Kidney tubule cell (primary cell): Measurements from ENCODE around the gene EEF2KMT.
"Not testable (repeated sequence)": the region's sequence is repeated elsewhere in the genome, so short reads cannot be mapped to it uniquely, and the experiment has no call there.

Source experiments
- DNase-seq: peaks from one replicate; pipeline ENCODE4 v3.0.0-alpha.2; 2018; ENCODE audit warnings: low spot score

Gene EEF2KMT

DNA sequence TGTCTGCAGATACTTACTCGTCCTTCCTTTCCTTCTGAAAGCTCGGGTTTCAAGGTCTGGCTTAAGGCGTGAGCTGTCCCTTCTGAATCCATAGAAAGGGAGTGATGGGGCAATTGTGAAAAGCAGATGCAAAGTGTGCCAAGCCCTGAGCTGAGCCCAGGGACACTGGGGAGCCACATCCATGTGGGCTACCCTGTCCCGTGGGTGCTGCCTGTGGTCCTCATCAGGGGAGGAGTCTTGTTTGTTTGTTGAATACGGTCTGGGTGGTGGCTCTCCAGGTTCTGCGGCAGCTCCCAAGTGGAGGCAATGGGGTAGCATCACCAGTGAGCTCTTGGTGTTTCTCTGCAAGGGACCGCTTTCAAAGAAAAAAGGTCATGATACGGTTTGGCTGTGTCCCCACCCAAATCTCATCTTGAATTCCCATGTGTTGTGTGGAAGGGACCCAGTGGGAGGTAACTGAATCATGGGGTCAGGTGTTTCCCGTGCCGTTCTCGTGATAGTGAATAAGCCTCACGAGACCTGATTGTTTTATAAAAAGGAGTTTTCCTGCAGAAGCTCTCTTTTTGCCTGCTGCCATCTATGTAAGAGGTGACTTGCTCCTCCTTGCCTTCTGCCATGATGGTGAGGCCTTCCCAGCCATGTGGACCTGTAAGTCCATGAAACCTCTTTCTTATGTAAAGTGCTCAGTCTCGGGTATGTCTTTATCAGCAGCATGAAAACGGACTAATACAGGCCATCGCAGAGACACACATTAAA lies 27.0 kb downstream of the EEF2KMT start:
- no peak for DNase-seq

DNA sequence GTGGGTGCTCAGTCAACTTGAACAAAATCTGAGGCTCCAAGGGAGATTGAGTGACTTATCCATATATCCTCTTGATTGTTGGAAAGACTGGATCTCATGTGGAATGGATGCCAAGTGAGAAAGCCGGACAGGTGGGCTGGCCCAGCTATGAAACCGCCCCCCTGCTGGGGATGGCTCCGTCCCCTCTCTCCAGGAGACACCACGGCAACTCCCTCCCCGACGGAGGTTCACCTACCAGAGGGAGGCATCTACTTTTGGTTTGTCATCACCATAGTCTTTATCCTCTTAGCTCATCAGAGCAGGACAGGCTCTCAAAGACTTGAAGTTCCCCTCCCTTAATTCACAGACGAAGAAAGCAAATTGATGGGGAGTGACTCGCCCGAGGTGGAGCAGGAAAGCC lies 27.7 kb downstream of the EEF2KMT start:
- no peak for DNase-seq

DNA sequence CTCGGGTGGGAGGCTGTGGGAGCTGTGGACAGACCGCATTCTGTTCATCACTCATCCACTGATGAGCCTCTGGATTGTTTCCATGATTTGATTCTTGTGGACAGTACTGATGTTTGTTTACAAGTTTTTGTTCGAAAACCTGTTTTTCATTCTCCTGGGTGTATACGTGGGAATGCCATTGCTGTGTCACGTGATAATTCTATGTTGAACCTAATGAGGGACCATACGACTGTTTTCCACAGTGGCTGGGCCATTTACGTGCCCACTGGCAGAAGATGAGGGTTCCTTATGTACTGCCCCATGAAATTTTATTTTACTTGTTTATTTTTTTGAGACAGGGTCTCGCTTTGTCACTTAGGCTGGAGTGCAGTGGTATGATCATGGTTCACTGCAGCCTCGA lies 28.5 kb downstream of the EEF2KMT start:
- DNase-seq: no peak

DNA sequence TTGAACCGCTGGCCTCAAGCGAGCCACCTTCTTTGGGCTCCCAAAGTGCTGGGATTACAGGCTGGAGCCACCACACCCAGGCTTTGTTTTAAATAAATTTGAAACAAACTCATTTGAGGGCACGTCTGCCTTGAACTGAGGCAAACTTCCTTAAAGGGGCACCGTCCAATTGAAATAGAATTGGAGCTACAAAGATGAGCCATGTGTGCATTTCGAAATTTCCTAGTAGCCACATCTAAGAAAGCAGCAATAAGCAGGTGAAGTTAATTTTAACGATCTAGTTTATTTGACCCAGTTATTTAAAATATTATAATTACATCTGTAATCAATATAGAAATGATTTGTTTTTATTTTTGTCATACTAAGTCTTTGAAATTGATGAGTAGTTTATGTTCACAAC lies 31.1 kb downstream of the EEF2KMT start:
- DNase-seq: no peak

DNA sequence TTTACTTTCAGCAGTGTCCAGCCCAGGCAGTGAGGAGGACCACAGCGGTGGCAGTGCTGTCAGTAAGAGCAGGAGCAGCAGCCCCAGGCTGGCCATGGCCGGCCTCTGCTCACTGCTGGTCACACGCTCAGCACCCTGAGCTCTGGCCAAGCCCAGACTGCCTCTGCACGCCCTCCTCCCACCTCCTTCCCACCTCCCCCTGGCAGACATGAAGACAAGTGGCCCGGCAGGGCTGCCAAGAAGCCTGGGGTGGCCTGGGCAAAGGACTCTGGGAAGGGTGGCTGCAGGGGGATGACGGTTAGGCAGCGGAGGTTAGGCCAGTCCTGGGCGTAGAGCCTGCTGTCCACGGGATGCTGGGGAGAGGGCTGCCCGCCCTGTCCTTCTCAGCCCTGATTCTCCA lies 31.8 kb downstream of the EEF2KMT start, which contains the start of gene C16orf89:
TSS of gene C16orf89 (minus strand) at position 144 of the 400 bp plus-strand sequence. CDS start at position 96, 48 bp downstream.
- no peak for DNase-seq

DNA sequence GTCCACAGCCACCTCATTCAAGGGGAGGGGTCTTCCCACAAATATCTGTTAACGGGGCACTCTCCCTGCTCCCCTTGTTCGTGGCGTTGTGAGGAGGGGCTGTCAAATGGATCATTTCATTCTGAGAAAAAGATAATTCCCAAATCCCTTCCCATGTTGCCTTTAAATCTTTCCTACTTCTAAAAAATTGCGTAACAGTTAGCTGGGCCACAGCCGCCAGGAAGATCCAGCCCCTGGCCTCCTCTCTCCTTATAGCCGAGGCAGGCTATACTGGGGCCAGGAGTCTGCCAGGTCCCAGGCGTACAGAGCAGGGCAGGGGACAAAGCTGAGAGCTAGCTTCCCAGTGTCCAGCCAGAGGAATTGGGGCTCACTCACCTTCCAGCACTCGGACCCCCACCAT lies 32.3 kb downstream of the EEF2KMT start:
- DNase-seq: no peak

DNA sequence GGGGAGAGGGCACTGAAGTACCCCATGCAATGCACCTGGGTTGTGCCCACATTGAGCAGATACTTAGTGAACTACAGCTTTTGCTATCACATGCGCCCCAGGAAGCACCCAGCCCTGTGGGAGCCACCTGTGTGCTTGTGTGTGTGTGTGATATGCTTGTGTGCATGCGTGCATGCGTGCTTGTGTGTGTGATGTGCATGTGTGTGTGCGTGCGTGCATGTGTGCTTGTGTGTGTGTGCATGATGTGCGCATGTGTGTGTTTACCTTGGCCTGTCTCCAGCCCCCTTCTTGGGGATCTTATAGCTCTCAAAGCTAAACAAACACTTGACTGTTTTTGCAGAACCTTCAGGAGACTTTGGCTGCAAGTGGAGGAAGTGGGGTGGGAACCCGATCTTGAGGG lies 32.7 kb downstream of the EEF2KMT start:
- DNase-seq: no peak

DNA sequence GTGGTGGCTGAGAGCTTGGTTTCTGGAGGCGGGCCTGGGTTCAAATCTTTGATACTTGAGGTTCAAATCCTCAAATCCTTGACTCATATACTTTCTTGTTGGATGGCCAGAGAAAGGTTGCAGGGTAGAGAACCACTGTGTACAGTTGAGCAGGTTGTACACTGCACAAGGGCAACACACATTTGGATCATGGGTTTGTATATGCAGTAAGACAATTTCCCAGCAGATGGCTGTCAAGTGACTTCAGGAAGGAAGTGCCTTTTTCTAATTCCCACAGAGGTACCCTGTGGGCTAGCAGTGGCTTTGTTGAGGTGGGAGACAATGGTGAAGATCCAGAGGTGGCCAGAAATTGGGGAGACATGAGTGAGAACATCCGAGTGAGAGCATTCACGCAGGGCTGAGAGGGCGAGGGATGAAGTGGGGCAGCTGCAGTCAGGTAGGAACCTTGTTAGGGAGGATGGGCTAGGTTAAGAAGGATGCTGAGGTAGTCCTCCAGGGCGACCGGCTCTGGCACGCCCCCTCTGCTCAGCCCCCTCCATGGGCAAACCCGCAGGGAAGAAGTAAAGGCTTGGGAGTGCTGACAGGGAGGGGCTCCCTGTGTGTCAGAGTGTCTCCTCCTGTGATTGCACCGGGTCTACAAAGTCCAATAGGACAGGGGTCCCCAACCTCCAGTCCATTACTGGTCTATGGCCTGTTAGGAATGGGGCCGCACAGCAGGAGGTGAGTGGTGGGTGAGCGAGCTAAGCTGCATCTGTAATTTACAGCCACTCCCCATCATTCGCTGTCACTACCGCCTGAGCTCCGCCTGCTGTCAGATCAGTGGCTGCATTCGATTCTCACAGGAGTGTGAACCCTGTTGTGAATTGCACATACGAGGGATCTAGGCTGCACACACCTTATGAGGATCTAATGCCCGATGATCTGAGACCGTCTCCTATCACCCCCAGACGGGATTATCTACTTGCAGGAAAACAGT lies 34.5 kb downstream of the EEF2KMT start:
- no peak for DNase-seq

DNA sequence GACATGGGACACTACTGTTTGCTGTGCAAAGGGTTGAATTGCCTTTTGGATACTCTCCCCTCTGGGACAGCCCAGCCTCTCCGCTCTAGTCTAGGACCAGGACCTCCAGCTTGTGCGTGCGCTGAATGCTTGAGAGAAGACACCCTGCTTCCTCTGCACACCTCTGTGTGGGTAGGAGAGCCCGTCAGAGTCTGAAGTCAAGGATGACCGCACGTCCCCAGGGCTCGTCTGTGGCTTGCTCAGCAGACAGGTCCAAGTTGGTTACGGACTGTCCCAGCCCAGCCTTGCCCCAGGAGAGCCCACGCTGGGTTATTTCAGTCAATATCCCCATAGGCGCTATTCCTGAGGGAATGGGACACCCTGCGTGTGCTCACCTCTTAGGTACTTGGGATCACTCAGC lies 35.5 kb downstream of the EEF2KMT start:
- DNase-seq: no peak

DNA sequence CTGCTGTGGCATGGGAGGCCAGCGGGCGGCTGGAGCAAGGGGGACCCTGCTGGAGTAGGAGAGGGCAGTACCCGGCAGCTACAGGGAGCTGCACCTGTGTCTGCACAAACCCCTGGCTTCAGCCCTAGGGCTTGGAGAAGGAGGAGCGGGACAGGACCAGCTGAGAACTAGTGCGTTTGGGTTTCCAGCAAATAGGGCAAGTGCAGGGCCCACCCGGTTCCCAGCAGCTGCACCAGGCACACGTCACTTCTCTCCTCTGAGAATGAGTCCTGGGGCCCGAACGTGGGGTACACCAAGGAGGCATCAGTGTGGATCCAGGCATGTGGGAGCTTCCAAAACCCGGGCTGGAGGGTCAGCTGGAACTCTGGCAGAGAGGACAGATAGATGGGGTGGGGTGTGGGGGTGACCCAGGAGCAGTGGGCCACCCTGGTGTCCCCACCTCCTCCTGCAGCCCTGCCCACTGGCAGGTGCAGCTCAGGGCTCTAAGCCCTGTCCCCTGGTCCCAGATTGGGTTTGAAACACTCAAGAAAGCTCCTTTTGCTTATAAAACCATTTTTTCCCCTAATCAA lies 37.4 kb downstream of the EEF2KMT start:
- DNase-seq: no peak

DNA sequence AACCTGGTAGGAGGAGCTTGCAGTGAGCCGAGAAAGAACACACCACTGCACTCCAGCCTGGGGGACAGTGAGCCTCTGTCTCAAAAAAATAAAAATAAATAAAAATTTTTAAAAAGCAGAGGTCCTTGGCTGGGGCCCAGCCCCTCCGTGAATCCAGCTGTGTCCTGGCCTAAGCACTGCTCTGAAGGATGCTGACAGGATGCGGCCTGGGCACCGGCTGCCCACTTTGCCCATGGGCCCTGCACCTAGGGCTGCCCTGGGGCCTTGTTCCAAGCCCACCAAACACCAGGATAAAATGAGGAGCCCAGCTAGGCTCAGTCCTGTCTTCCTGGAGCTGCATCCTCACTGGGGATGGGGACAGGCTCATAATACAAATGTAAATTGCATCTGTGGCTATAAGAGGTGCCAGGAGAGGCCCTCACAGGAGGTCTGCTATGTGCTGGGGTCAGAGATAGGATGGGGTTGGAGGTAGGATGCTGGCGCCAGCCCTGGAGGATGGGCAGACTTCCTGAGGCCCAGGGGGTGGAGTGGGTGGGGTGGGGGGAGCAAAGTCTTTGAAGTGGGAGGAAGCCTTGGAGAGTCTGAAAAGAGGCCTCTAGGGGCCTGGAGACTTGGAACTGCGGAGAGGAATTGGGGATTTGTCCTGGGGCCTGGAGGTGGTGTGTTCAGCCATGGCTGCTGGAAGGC lies 38.1 kb downstream of the EEF2KMT start:
- no peak for DNase-seq

DNA sequence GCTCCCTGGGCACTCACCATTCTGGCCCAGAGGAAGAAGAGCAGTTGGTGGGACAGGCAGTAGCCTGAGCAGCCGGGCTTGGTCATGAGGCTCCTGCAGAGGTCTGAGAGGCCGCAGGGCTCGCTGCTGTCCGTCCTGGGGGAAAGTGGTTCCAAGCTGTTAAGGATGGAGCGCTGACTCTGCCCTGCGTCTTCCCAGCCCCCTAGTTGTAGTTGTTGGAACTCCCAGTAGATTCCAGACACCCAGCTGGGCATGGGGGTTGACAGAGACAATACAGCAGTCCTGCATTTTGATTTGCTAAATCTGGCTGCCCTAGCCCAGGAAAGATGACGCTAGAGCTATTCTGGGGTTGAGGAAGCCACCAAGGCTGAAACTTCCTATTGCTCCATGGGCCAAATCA lies 39.1 kb downstream of the EEF2KMT start:
- no peak for DNase-seq

DNA sequence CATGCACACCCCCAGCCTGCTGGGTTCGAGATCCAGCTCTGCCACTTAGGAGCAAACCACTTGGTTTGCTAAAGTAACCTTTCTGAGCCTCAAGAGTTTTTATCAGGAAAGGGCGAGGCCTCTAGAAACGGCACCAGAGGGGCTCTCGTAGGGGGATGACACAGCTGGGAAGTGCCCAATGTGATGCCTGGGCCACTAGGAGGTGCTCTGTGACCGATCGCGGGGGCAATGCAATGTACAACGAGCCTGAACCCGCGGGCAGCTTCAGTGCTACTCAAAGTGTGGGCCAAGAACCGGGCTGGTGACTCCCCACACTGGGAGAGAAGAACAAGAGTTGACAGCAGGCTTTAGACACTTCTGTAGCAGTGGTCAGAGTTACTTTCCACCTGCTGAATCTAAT lies 41.2 kb downstream of the EEF2KMT start:
- no peak for DNase-seq

DNA sequence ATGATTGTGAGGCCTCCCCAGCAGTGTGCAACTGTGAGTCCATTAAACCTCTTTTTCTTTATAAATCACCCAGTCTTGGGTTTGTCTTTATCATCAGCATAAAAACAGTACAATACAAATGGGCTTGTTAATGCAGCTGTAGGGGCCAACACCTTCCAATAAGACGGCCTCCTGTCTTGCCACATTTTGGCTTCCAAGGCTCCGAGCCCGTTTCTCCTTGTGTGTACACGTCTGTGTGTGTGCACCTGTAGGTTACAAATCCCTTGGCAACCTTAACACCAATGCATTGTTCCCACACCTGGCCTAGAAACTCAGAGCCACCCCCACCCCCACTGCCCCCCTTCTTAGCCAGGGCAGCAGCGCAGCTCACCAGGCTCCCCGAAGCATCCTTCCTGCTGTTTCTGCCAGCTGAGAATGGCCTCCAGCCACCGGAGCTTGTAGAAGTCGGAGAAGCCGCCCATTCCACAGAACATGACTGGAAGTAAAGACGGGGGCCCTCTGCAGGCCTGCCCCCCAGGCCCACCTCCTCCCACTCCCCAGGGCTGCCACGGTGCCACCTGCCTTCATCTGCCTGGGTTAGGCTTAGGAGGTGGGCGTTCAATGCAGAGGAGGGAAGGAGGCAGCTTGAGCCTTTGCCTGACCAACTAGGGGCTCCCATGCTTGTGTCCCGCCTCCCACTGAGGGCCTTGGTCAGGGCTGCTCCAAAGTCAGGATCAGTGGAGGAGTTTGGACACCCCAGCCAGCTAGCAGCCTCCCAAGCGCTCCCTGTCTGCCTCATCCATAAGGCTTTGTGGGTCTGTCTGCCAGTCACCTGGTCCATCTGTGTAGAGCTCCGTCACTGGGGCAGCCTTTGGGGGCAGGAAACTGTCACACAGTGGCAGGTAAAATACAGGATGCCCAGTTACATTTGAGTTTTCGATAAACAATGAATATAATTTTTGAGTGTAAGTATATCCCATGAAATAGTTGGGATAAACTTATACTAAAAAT lies 42.4 kb downstream of the EEF2KMT start:
- no peak for DNase-seq

DNA sequence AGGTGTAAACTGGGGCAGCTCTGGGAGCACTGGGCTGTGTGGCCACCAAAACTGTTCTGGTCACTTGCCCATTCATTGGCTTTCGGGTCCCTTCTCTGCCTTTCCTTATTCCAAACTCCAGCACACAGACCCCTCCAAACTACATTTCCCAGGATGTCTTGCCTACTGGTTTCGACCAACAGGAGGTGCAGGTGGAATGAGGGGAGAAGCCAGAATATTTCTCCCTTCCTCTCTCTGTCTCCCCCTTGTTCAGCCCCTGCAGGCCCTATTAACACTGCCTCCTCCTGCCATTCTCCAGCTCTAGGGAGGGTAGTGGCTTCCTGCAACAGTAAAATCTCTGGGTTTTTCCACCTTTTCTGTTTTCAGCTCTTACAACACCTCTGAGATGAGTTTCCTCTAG lies 50.7 kb downstream of the EEF2KMT start:
- no peak for DNase-seq

DNA sequence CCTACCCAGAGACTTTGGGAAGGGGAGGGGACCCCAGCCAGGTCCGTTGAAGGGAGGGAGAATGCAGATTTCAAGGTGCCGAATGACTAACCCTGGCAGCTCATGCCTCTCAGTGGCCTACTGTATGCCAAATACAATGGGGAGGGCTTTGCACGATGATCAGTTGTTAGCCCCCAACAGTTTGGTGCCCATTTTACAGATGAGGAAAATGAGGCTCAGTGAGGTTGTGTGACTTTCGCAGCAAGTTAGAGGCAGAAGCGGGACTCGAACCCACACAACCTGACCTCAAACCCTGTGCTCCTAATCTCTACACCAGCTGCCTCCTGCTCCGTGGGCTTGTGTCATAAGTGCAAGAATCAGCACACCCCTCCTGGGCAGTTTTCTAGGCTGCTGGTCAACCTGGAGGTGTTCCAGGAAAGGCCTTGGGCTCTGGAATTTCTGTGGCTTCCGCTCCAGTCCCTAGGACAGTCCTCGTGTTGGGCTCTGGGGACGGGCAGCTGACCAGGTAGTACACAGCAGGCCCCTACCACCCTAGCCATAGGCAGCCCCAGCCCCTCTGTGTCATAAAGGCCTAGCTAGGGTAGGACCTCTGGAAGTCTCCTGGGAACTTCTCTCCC lies 52.0 kb downstream of the EEF2KMT start:
- DNase-seq: no peak

DNA sequence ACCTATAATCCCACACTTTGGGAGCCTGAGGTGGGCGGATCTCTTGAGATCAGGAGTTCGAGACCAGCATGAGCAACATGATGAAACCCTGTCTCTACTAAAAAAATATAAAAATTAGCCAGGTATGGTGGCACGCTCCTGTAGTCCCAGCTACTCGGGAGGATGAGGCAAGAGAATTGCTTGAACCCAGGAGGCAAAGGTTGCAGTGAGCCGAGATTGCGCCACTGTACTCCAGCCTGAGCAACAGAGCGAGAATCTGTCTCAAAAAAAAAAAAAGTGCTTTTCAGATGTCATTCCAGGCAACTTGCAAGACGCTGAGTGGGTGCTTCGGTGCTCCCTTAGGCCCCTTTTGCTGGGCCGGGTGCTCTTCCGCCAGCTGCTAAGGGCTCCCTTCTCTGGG lies 53.0 kb downstream of the EEF2KMT start:
- DNase-seq: not testable (repeated sequence)

DNA sequence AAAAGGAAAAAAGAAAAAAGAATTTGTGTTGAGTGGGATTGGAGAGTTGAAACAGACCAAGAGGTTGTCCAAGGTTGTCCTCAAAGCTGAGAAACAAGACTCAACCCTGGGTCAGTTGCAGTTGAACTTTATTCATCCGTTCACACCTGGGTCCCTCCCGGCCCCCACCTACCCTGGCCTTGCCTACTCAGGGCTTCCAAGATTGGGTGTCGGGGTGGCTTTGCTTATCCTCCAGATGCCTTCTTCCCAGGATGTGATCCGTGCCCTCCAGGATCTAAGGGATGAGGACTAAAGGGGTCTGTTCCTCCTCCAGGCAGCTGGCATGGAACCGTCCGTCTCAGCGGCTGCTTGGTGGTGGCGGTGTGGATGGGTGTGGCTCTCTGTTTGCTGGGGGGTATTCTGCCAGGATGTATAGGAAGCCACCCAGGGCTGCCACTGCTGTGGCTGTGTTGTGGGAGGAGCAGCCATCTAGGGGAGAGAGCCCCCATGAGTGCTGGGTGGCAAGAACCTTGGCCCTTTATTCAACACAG lies 53.5 kb downstream of the EEF2KMT start:
- DNase-seq: no peak

DNA sequence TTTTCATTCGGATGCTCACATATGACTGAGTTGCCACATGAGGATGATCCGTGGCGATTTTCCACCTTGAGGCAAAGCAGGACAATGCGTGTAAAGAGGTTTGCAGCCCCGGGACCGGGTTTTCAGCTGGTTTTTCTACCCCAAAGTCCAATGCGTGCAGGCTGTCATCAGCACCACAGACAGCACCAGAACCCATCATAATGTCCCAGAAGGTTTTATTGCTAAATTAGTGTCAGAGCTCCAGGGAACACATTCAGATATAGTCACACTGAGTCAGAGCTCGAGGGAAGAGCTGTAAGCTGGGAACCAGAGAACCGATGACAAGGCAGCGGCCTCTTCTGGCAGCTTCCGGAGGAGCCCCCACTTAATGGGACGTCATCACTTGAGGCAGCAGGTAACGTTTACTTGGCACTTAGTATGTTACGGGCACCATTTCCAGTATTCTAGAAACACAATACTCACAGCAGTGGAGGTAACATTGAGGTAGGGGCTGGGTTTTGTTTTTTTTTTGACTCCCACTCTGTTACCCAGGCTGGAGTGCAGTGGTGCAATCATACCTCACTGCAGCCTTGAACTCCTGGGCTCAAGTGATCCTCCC lies 54.9 kb downstream of the EEF2KMT start:
- DNase-seq: peak; percentile 21
